ENCODE results near the gene CEBPB. TPM values are rescaled to one million over a fixed set of nuclear protein-coding genes. Genes with fewer than 3 reads are reported as not detected.
A peak's percentile ranks its signal among the peaks of the same experiment; 100 is the strongest.

CEBPB gene
- total and polyA plus RNA-seq, 12 donors, result 20.9 to 104 (median 40.4) TPM

DNA sequence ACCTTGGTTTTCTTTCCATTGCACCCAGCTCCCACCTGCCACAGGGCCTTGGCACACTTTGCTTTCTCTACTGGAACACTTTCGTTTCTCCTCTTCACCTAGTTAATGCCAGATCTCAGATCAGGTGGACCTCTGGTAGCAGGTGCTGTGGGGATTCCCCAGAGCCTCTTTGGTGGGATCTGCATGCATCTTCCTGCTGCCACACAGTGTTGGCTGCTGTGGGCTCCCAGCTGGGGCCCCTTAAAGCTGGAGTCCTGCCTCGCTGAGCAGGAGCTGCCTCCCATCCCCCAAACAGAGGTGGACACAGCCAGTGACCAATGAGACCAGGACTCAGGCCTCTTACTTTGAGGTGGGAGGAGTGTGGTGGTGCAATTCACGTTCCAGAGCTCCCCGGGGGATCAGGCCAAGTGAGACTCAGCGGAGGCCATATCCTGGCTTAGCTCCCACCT is 28.4 kb downstream of the CEBPB start:
- no peak for ATAC-seq
- peaks cover 0 to 51% (median 0%) of the 10 kb centered on the region in 9 donors for H3K4me1 ChIP-seq
- no peak for DNase-seq
- WGBS, 2 donors, result 64 to 67% methylated on average over 5 of the region's 5 CpGs
- no peak for TF ChIP-seq CTCF (IDR thresholded peaks at IDR 0.05)
- peaks cover 0 to 7% (median 0%) of the 10 kb centered on the region in 11 donors for H3K9me3 ChIP-seq
- H3K27me3 ChIP-seq, result peaks cover 0 to 3% (median 0%) of the 10 kb centered on the region in 7 donors
- no peak overlapping the region for H3K27ac ChIP-seq
- H3K36me3 ChIP-seq, result no peaks in the 10 kb centered on the region
- intact Hi-C loops (cut with DNase I), result no loop called here
- no peak overlapping the region for H3K4me3 ChIP-seq

DNA sequence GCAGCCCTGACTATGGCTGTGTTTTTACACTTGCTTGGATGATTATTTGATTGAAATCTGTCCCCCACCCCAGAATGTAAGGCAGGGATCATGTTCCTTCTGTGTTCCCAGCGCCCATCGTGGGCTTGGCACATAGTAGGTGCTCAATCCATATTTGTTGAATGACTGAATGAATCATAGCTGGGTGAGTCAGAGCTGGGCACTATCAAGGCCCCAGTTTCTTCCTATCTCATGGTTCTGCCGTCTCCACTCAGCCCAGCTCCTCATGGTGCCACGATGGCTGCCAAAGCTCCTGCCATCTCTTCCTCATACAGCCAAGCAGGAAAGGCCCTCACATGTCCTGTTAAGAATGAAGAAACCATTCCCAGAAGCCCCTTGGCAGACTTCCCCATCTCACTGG is 29.0 kb downstream of the CEBPB start:
- 88 to 98% methylated on average over 4 of the region's 4 CpGs for WGBS, 2 donors
- intact Hi-C loops (cut with DNase I), result no loop called here
- no peak for TF ChIP-seq CTCF (IDR thresholded peaks at IDR 0.05)
- no peaks in the 10 kb centered on the region for H3K36me3 ChIP-seq
- H3K4me1 ChIP-seq, result peaks cover 0 to 57% (median 5%) of the 10 kb centered on the region in 9 donors
- H3K27me3 ChIP-seq, result peaks cover 0 to 3% (median 0%) of the 10 kb centered on the region in 7 donors
- H3K9me3 ChIP-seq, result peaks cover 0 to 11% (median 0%) of the 10 kb centered on the region in 11 donors
- no peak for ATAC-seq
- DNase-seq, result no peak
- no peak overlapping the region for H3K4me3 ChIP-seq
- H3K27ac ChIP-seq, result peak overlapping the region in 1 of 10 donors; percentile 88

DNA sequence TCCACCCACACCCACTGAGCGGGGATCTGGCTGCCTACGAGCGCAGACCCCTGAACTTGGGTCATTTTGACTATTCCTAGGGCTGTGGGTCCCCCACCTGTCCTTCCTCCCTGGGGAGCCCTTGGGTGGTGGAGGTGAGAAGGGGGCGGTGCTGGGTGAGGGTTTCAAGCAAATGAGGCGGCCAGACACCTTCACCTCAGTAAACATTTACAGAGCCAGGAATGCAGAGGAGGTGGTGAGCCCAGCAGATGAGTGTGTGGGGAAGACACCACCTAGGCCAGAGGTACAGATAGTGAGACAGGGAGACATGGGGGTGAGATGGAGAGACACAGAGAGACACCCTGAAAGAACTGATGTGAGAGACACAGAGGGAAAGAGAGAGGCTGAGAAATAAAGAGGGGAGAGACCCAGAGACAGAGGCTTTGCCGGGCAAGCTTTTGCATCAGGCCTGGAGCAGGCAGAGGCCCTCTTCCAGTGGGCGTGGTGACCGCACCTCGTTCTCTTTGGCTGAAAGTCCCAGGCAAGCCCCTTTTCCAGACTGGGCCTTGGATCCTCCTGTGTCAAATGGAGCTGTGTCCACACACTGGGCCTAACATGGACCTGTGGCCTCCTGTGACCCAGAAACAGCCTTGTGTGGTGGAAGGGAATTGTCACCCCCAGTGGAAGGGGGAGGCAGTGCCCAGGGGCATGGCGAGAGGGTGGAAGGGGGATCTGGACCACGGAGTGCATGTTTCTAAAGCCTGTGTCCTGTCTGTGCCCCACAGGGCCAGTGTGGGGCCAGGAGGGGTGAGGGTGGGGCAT is 29.7 kb downstream of the CEBPB start:
- Histone ChIP-seq H3K4me3 (no peak overlapping the region), H3K4me1 (peaks cover 0 to 58% (median 11%) of the 10 kb centered on the region in 9 donors), H3K36me3 (no peaks in the 10 kb centered on the region), H3K9me3 (peaks cover 0 to 11% (median 0%) of the 10 kb centered on the region in 11 donors), H3K27ac (peak overlapping the region in 2 of 10 donors; percentile 49 to 88), H3K27me3 (no peaks in the 10 kb centered on the region)
- no peak for TF ChIP-seq CTCF (IDR thresholded peaks at IDR 0.05)
- intact Hi-C loops (cut with DNase I), result loop anchor here in 1 of 10 donors (10.0 kb wide), 1 partner anchor 65 kb away; no protein-coding TSS in a partner anchor
- DNase-seq (no peak), ATAC-seq (no peak)
- 91 to 93% methylated on average over 11 of the region's 11 CpGs for WGBS, 2 donors

DNA sequence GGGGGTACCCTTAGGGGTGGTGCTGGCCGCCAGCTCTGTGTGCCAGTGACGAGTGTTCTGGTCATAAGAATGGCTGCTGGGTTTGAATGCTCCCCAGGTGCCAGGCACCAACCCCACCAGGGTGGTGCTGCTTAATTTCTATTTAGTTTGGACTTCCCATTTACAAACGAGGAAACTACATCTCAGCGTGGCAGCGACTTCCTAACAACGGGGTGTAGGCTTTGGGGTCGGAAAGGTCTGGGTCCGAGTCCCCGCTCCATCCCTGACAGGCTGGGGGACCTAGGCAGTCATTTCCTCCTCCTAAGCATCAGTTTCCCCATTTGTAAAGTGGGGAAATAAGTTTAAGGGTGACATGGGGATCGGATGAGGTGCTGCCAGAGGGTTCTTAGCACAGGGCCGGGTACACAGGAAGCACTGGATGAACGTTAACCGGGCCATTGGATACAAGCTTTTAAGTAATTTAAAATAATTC is 30.3 kb downstream of the CEBPB start:
- Histone ChIP-seq H3K27me3 (no peaks in the 10 kb centered on the region), H3K4me1 (peaks cover 0 to 62% (median 11%) of the 10 kb centered on the region in 9 donors), H3K4me3 (no peak overlapping the region), H3K36me3 (no peaks in the 10 kb centered on the region), H3K9me3 (peaks cover 0 to 11% (median 0%) of the 10 kb centered on the region in 11 donors), H3K27ac (peak overlapping the region in 2 of 10 donors; percentile 49 to 88)
- ATAC-seq, result no peak
- 79 to 82% methylated on average over 13 of the region's 13 CpGs for WGBS, 2 donors
- DNase-seq, result no peak
- no peak for TF ChIP-seq CTCF (IDR thresholded peaks at IDR 0.05)
- intact Hi-C loops (cut with DNase I), result loop anchor here in 1 of 10 donors (10.0 kb wide), 1 partner anchor 64 kb away; no protein-coding TSS in a partner anchor

Measured in heart right ventricle (tissue), 16 donors.